Loucy (cell line): ENCODE results near the gene RTEL1.

Experiments used
- H2AFZ ChIP-seq: fragments of 200-600 bp; sonication (generic); 2 replicates; pipeline ENCODE4 v1.6.0; 2016; ENCODE audit warnings: antibody characterized with exemption, mild to moderate bottlenecking, low read length, moderate library complexity
- H3F3A ChIP-seq: fragments of 200-600 bp; 2 replicates; pipeline ENCODE4 v1.6.0; 2016; ENCODE audit warnings: antibody characterized with exemption, low read depth, mild to moderate bottlenecking
- H3K27me3 ChIP-seq: fragments of 200-600 bp; sonication (generic); 2 replicates; pipeline ENCODE4 v1.6.1; 2014; ENCODE audit warnings: low read length, mild to moderate bottlenecking; ENCODE audit not compliant: insufficient read depth, poor library complexity, severe bottlenecking
- H3K36me3 ChIP-seq: fragments of 200-600 bp; sonication (generic); 2 replicates; pipeline ENCODE4 v1.6.1; 2016; ENCODE audit warnings: low read length; ENCODE audit not compliant: insufficient read depth
- H3K4me1 ChIP-seq: fragments of 200-600 bp; sonication (generic); 2 replicates; pipeline ENCODE4 v1.5.1; 2014; ENCODE audit warnings: low read length, mild to moderate bottlenecking; ENCODE audit not compliant: insufficient read depth, poor library complexity, severe bottlenecking
- H3K4me2 ChIP-seq: fragments of 200-600 bp; sonication (generic); 2 replicates; pipeline ENCODE4 v1.6.0; 2014; ENCODE audit warnings: antibody characterized with exemption, low read length, low read depth, mild to moderate bottlenecking; ENCODE audit not compliant: poor library complexity, severe bottlenecking
- H3K4me3 ChIP-seq: fragments of 200-600 bp; sonication (generic); 2 replicates; pipeline ENCODE4 v1.5.1; 2014; ENCODE audit warnings: low read length, mild to moderate bottlenecking, mixed read lengths; ENCODE audit not compliant: poor library complexity, severe bottlenecking
- H3K79me2 ChIP-seq: fragments of 200-600 bp; sonication (generic); 2 replicates; pipeline ENCODE4 v1.6.1; 2014; ENCODE audit warnings: low read length; ENCODE audit not compliant: insufficient read depth
- H3K9ac ChIP-seq: fragments of 200-600 bp; sonication (generic); 2 replicates; pipeline ENCODE4 v1.6.0; 2014; ENCODE audit warnings: mild to moderate bottlenecking, low read depth, low read length, moderate library complexity; ENCODE audit not compliant: poor library complexity, severe bottlenecking
- H3K9me2 ChIP-seq: fragments of 200-600 bp; sonication (generic); replicated peaks from 2 replicates; pipeline ENCODE4 v1.6.1; 2016; ENCODE audit warnings: low read depth, low read length, mixed read lengths
- H3K9me3 ChIP-seq: fragments of 200-600 bp; sonication (generic); 2 replicates; pipeline ENCODE4 v1.6.1; 2014; ENCODE audit warnings: mild to moderate bottlenecking, antibody characterized with exemption, low read length, low read depth; ENCODE audit not compliant: insufficient read depth
- H4K20me1 ChIP-seq: fragments of 200-600 bp; sonication (generic); 2 replicates; pipeline ENCODE4 v1.6.0; 2014; ENCODE audit warnings: antibody characterized with exemption, low read length, mild to moderate bottlenecking; ENCODE audit not compliant: insufficient read depth, poor library complexity, severe bottlenecking
- EZH2phosphoT487 ChIP-seq: fragments of 200-600 bp; IDR thresholded peaks from 2 replicates; pipeline ENCODE4 v1.6.1; 2018; ENCODE audit warnings: antibody characterized with exemption, mild to moderate bottlenecking, moderate library complexity, borderline replicate concordance
- TF ChIP-seq, protein P1 (sequence below): fragments of 200-600 bp; sonication (generic); conservative IDR thresholded peaks from 2 replicates; pipeline ENCODE4 v1.5.1; 2014; ENCODE audit warnings: mild to moderate bottlenecking, antibody characterized with exemption, low read length

Gene RTEL1

DNA sequence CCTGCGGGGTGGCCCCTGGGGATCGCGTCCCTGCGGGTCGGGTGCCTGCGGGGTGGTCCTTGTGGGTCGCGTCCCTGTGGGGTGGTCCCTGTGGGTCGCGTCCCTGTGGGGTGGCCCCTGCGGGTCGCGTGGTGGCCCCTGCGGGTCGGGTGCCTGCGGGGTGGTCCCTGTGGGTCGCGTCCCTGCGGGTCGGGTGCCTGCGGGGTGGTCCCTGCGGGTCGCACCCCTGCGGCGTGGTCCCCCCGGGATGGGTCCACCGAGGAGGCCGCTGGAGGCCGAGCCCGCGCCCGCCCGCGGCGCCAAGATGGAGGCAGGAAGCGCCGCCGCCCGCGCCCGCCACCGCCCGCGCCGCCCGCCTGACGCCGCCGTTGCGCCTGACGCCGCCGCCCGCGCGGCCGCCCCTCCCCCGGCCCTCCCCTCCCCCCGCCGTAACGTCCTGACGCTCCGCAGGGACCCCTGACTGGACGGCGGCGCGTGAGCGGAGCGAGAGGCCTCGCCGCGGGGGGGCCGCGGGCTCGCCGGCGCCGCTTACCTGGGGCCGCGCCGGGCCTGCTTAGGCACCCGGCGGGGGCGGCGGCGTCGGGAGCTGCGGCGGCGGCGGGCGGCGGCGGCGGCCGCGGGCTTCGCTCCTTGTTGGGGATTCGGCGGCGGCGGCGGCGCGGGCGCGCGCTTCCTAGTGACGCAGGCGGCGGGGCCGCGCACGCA is 31.5 kb upstream of the RTEL1 start, which contains the start of gene GMEB2:
GMEB2 (minus strand) TSS at position 678 of the 705 bp plus-strand sequence. CDS start 7,704 bp downstream, outside the sequence.
- peaks cover 38% of the 10 kb centered on the region for H3K4me1 ChIP-seq
- peaks cover 72% of the 10 kb centered on the region for H3K79me2 ChIP-seq
- peak within 1 kb of the TSS; percentile 100 for H3K9ac ChIP-seq
- H3K4me3 ChIP-seq: peak within 1 kb of the TSS; percentile 96
- H3K36me3 ChIP-seq: no peaks in the 10 kb centered on the region
- H3K4me2 ChIP-seq: peak within 1 kb of the TSS; percentile 80
- no peaks in the 10 kb centered on the region for H3K27me3 ChIP-seq
- peaks cover 3% of the 10 kb centered on the region for H4K20me1 ChIP-seq
- H3K9me2 ChIP-seq: no peaks in the 10 kb centered on the region
- peaks cover 4% of the 10 kb centered on the region; the same call in 1 of the 2 replicates for H3F3A ChIP-seq
- TF ChIP-seq, protein P1, sequence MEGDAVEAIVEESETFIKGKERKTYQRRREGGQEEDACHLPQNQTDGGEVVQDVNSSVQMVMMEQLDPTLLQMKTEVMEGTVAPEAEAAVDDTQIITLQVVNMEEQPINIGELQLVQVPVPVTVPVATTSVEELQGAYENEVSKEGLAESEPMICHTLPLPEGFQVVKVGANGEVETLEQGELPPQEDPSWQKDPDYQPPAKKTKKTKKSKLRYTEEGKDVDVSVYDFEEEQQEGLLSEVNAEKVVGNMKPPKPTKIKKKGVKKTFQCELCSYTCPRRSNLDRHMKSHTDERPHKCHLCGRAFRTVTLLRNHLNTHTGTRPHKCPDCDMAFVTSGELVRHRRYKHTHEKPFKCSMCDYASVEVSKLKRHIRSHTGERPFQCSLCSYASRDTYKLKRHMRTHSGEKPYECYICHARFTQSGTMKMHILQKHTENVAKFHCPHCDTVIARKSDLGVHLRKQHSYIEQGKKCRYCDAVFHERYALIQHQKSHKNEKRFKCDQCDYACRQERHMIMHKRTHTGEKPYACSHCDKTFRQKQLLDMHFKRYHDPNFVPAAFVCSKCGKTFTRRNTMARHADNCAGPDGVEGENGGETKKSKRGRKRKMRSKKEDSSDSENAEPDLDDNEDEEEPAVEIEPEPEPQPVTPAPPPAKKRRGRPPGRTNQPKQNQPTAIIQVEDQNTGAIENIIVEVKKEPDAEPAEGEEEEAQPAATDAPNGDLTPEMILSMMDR: no peak
- no peaks in the 10 kb centered on the region for H3K9me3 ChIP-seq
- peak within 1 kb of the TSS; percentile 76; the same call in 1 of the 2 replicates for H2AFZ ChIP-seq

DNA sequence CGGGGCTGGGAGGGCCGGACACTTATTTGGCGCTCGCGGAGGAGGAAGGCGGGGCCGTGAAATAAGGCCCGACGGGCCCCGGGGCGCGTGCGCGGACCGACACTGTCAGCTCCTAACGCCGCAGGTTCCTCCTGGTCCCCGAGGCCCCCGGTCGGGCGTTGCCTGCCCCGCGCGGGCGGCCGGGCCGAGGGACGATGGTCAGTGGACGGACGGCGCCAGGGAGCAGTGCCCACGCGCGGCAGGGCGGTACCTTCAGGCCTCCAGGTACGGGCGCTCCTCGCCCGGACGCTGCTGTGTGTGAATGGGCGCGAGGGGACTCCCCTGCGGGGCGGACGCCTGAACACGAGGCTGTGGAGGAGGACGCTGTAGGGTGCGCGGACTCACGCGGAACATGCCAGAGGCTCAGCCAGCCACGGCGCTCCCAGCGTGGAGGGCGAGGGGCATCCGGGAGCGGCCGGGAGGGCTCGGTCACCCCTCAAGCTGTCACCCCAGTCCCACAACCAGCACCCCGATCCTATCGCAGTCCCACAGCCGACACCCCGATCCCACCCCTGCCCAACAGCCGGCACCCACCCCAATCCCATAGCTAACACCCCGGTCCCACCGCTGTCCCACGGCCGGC is 30.9 kb upstream of the RTEL1 start:
- H2AFZ ChIP-seq: peak overlapping the region; percentile 76; the same call in 1 of the 2 replicates
- peaks cover 65% of the 10 kb centered on the region for H3K79me2 ChIP-seq
- no peaks in the 10 kb centered on the region for H3K9me2 ChIP-seq
- TF ChIP-seq, protein P1: no peak
- TF ChIP-seq EZH2phosphoT487: no peak
- H3K9ac ChIP-seq: peak overlapping the region; percentile 85
- no peaks in the 10 kb centered on the region for H3K36me3 ChIP-seq
- H3K9me3 ChIP-seq: no peaks in the 10 kb centered on the region
- no peaks in the 10 kb centered on the region for H4K20me1 ChIP-seq
- peaks cover 32% of the 10 kb centered on the region for H3K4me1 ChIP-seq
- H3F3A ChIP-seq: peaks cover 4% of the 10 kb centered on the region; the same call in 1 of the 2 replicates
- H3K4me2 ChIP-seq: peak overlapping the region; percentile 80
- peak overlapping the region; percentile 79 for H3K4me3 ChIP-seq
- no peaks in the 10 kb centered on the region for H3K27me3 ChIP-seq

- H4K20me1 ChIP-seq: no peaks in the 10 kb centered on the region
- peak overlapping the region; percentile 79 for H3K4me3 ChIP-seq
- no peaks in the 10 kb centered on the region for H3K9me3 ChIP-seq
- H3K4me2 ChIP-seq: peak overlapping the region; percentile 80
- no peaks in the 10 kb centered on the region for H3K9me2 ChIP-seq
- no peaks in the 10 kb centered on the region for H3K36me3 ChIP-seq
- TF ChIP-seq, protein P1: no peak
- peaks cover 28% of the 10 kb centered on the region for H3K4me1 ChIP-seq
- H3F3A ChIP-seq: peaks cover 4% of the 10 kb centered on the region; the same call in 1 of the 2 replicates
- no peaks in the 10 kb centered on the region for H3K27me3 ChIP-seq
- H3K79me2 ChIP-seq: peaks cover 60% of the 10 kb centered on the region
- peak overlapping the region; percentile 85 for H3K9ac ChIP-seq
- peak overlapping the region; percentile 40; the same call in 1 of the 2 replicates for H2AFZ ChIP-seq
Measured at GRCh38 chr20:63627751-63628245, 30.3 kb upstream of the RTEL1 start.
